Left ventricle myocardium inferior (tissue), 1 donor: ENCODE data around the gene CACNA2D2. TPM values are rescaled to one million over a fixed set of nuclear protein-coding genes. Genes with fewer than 3 reads are reported as not detected.

Experiments used
- DNase-seq: peaks from one replicate; pipeline ENCODE4 v3.0.0-alpha.2; 2020
- H3K27ac ChIP-seq: fragments of 200-600 bp; replicated peaks from 2 replicates; pipeline ENCODE4 v1.8.0; 2021
- H3K27me3 ChIP-seq: fragments of 200-600 bp; 2 replicates; pipeline ENCODE4 v1.8.0; 2021; ENCODE audit warnings: low read depth
- H3K36me3 ChIP-seq: fragments of 200-600 bp; 2 replicates; pipeline ENCODE4 v1.8.0; 2021
- H3K4me1 ChIP-seq: fragments of 200-600 bp; 2 replicates; pipeline ENCODE4 v1.8.0; 2021
- H3K4me3 ChIP-seq: fragments of 200-600 bp; 2 replicates; pipeline ENCODE4 v1.8.0; 2021; ENCODE audit warnings: mild to moderate bottlenecking, moderate library complexity
- H3K9me3 ChIP-seq: fragments of 200-600 bp; replicated peaks from 2 replicates; pipeline ENCODE4 v1.8.0; 2021
- intact Hi-C: fragments of 100-400 bp; cut with micrococcal nuclease; formaldehyde crosslinking; loops from one replicate; pipeline ENCODE4 v1.11.0; 2022
- total RNA-seq: library from RNA; stranded (reverse); fragmentation: NEBNext Ultra II Directional; extraction: Animal tissue kit (Norgen Biotek cat#: 25700); gene quantifications from one replicate; pipeline ENCODE4 v1.2.1, GENCODE V29; 2021
- TF ChIP-seq, protein P1 (sequence below): fragments of 200-600 bp; IDR thresholded peaks from 2 replicates; pipeline ENCODE4 v1.8.0; 2021; ENCODE audit warnings: antibody characterized with exemption, mild to moderate bottlenecking, borderline replicate concordance
- donor health status: DM: no; HTN: yes; CAD: no; lungs with severe emphysema.

The CACNA2D2 gene
- total RNA-seq, 1 donor from 2014 or later = 2.3 TPM

- Histone ChIP-seq H3K4me1 (peaks cover 10% of the 10 kb centered on the region), H3K9me3 (no peaks in the 10 kb centered on the region)
Measured at GRCh38 chr3:50478051-50478450, 25.4 kb downstream of the CACNA2D2 start.

DNA sequence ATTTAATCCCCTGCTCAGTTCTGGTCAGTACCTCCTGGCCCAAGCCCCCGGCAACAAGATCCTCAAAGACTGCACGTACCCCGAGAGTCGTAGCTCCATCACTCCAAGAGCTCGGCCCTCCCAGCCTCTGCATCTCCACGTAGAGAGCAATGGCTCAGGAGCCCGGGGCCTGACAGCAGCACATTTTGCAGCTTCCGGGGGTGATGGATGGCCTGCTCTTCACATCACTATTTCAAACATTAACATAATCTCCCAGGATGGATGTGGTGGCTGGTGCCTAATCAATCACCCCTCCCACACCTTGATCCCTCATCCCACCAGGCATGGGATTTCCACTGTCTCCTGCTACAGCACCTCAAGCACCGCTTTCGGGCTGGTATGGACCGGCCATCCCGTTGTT lies 28.1 kb downstream of the CACNA2D2 start:
- intact Hi-C loops = no loop called here
- Histone ChIP-seq H3K4me3 (no peak overlapping the region), H3K36me3 (no peaks in the 10 kb centered on the region), H3K27ac (no peak overlapping the region), H3K4me1 (peaks cover 10% of the 10 kb centered on the region), H3K27me3 (no peaks in the 10 kb centered on the region), H3K9me3 (no peaks in the 10 kb centered on the region)
- TF ChIP-seq, protein P1, sequence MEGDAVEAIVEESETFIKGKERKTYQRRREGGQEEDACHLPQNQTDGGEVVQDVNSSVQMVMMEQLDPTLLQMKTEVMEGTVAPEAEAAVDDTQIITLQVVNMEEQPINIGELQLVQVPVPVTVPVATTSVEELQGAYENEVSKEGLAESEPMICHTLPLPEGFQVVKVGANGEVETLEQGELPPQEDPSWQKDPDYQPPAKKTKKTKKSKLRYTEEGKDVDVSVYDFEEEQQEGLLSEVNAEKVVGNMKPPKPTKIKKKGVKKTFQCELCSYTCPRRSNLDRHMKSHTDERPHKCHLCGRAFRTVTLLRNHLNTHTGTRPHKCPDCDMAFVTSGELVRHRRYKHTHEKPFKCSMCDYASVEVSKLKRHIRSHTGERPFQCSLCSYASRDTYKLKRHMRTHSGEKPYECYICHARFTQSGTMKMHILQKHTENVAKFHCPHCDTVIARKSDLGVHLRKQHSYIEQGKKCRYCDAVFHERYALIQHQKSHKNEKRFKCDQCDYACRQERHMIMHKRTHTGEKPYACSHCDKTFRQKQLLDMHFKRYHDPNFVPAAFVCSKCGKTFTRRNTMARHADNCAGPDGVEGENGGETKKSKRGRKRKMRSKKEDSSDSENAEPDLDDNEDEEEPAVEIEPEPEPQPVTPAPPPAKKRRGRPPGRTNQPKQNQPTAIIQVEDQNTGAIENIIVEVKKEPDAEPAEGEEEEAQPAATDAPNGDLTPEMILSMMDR = no peak
- no peak for DNase-seq

More at GRCh38 chr3:50478051-50478450, 25.4 kb downstream of the CACNA2D2 start:
- Histone ChIP-seq H3K36me3 (no peaks in the 10 kb centered on the region), H3K4me3 (no peak overlapping the region), H3K27ac (no peak overlapping the region), H3K27me3 (no peaks in the 10 kb centered on the region)
- DNase-seq = no peak
- TF ChIP-seq, protein P1 = no peak
- intact Hi-C loops = no loop called here

DNA sequence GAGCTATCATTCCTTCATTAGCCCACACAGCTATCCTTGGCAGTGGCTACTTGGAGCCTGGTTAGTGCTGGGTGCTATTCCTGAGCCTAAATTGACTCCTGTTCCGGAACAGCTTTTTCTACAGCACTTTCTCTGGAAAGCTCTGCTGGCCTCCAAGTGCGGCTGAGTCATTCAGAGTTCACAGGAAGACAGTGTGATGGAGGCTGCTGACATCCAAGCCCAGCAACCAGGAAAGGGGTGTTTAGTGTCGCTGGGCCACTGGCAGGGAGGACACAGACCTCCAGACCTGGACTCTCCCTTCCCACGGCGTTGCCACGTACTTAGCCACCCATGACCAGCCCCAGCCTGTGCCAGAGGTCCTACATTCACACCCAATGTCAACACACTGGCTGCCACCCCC lies 28.7 kb downstream of the CACNA2D2 start:
- peaks cover 10% of the 10 kb centered on the region for H3K4me1 ChIP-seq

DNA sequence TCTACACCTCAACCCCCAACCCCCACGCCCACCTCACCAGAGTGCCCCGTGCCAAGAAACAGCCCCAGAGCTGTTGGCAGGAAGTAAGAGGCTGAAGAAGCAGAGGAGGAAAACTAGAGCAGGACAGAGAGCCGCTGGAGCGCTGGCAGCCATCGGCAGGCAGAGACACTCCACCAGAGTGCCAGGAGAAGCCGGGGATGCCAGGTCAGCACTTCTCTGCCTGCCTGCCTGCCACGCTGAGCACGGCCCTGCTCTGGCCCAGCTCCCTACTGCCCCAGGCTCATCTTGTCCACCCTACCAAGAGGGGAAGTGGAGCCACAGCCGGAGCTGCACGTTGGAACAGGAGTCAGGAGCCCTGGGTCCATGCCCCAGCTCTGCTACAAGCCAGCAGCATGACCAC lies 29.7 kb downstream of the CACNA2D2 start:
- TF ChIP-seq, protein P1 = no peak
- no peak overlapping the region for H3K4me3 ChIP-seq
- no peaks in the 10 kb centered on the region for H3K27me3 ChIP-seq
- H3K4me1 ChIP-seq = peaks cover 10% of the 10 kb centered on the region
- H3K9me3 ChIP-seq = no peaks in the 10 kb centered on the region
- H3K36me3 ChIP-seq = no peaks in the 10 kb centered on the region
- DNase-seq = peak; percentile 40
- no peak overlapping the region for H3K27ac ChIP-seq
- intact Hi-C loops = no loop called here

More for the DNA sequence above, 28.7 kb downstream of the CACNA2D2 start:
- no peak overlapping the region for H3K4me3 ChIP-seq
- TF ChIP-seq, protein P1 = no peak
- H3K36me3 ChIP-seq = no peaks in the 10 kb centered on the region
- intact Hi-C loops = no loop called here
- no peaks in the 10 kb centered on the region for H3K9me3 ChIP-seq
- DNase-seq = no peak
- H3K27me3 ChIP-seq = no peaks in the 10 kb centered on the region
- no peak overlapping the region for H3K27ac ChIP-seq

DNA sequence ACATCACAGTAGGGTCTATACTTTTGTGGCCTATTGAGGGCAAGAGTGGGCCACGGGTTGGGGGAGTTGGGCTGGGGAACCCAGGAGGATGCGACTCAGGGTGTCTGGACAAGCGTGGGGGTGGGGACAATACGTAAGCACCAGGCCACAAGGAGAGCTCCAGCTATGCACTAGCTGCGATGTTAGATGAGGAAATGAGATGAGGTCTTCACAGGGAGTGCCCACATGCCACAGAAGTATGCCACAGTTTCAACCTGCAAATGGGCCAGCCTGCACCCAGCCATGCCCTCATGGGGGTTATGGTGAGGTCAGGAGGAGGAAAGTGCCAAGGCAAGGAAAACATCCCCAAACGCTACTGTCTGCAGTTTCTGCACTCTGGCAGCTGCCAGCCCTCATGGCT lies 30.5 kb downstream of the CACNA2D2 start:
- TF ChIP-seq, protein P1 = no peak
- Histone ChIP-seq H3K27ac (no peak overlapping the region), H3K4me3 (no peak overlapping the region), H3K4me1 (peaks cover 10% of the 10 kb centered on the region), H3K9me3 (no peaks in the 10 kb centered on the region), H3K27me3 (no peaks in the 10 kb centered on the region), H3K36me3 (no peaks in the 10 kb centered on the region)
- DNase-seq = no peak
- intact Hi-C loops = no loop called here
